HL-60 (cell line): Measurements from ENCODE around the gene SUPT5H.

Experiments used
- DNase-seq, 2 experiments: peaks; one replicate each; pipeline ENCODE4 v3.0.0-alpha.2; 2010 to 2020; ENCODE audit warnings: low read depth in 1 of 2, low spot score in 1 of 2
- H3K27ac ChIP-seq: fragments of 250-450 bp; sonication (Bioruptor Pico); replicated peaks from 2 replicates; pipeline ENCODE4 v1.5.1; 2020; ENCODE audit warnings: mild to moderate bottlenecking, moderate library complexity
- H3K27me3 ChIP-seq: fragments of 250-450 bp; sonication (Bioruptor Pico); 2 replicates; pipeline ENCODE4 v1.5.1; 2021; ENCODE audit warnings: mild to moderate bottlenecking, moderate library complexity; ENCODE audit not compliant: insufficient read depth, poor library complexity, severe bottlenecking
- H3K4me3 ChIP-seq: replicated peaks from 2 replicates; pipeline ENCODE4 v1.5.1; 2011; ENCODE audit warnings: mild to moderate bottlenecking, control low read depth, low read length; ENCODE audit not compliant: insufficient read depth
- CTCF ChIP-seq: IDR thresholded peaks from one replicate; pipeline ENCODE4 v1.5.1; 2011; ENCODE audit warnings: low read length, control low read depth, inconsistent platforms; ENCODE audit not compliant: insufficient read depth
- GABPA ChIP-seq: IDR thresholded peaks from 2 replicates; pipeline ENCODE4 v1.6.1; 2012; ENCODE audit warnings: low read depth
- POLR2AphosphoS5 ChIP-seq: IDR thresholded peaks from 2 replicates; pipeline ENCODE4 v1.6.1; 2012; ENCODE audit warnings: low read depth
- REST ChIP-seq: IDR thresholded peaks from 2 replicates; pipeline ENCODE4 v1.6.1; 2012; ENCODE audit warnings: low read depth; ENCODE audit not compliant: insufficient replicate concordance
- SPI1 ChIP-seq: IDR thresholded peaks from 2 replicates; pipeline ENCODE4 v1.6.1; 2012; ENCODE audit warnings: low read depth, mild to moderate bottlenecking, borderline replicate concordance

Gene SUPT5H

GRCh38 chr19:39494661-39495060, 49.3 kb downstream of the SUPT5H start:
- H3K4me3 ChIP-seq, result no peak overlapping the region
- TF ChIP-seq POLR2AphosphoS5 (no peak), SPI1 (no peak)
- no peak overlapping the region for H3K27ac ChIP-seq
- H3K27me3 ChIP-seq, result peaks cover 28% of the 10 kb centered on the region
- DNase-seq, result no peak

GRCh38 chr19:39496063-39496462, 50.7 kb downstream of the SUPT5H start:
- TF ChIP-seq GABPA (no peak), POLR2AphosphoS5 (no peak), REST (no peak), CTCF (no peak), SPI1 (no peak)
- H3K27ac ChIP-seq, result no peak overlapping the region
- peaks cover 32% of the 10 kb centered on the region for H3K27me3 ChIP-seq
- no peak overlapping the region for H3K4me3 ChIP-seq
- no peak for DNase-seq

- DNase-seq, result no peak
- H3K27me3 ChIP-seq, result peaks cover 32% of the 10 kb centered on the region
- TF ChIP-seq REST (no peak), GABPA (no peak), POLR2AphosphoS5 (no peak), CTCF (no peak), SPI1 (no peak)
- H3K4me3 ChIP-seq, result no peak overlapping the region
- H3K27ac ChIP-seq, result no peak overlapping the region
Measured at GRCh38 chr19:39497701-39497995, 52.3 kb downstream of the SUPT5H start.

GRCh38 chr19:39497996-39498797, 52.8 kb downstream of the SUPT5H start:
- H3K27me3 ChIP-seq, result peaks cover 32% of the 10 kb centered on the region
- TF ChIP-seq SPI1, result no peak
- no peak overlapping the region for H3K4me3 ChIP-seq
- no peak for DNase-seq
- no peak overlapping the region for H3K27ac ChIP-seq
